Measurements from ENCODE around the gene VEZT.

The VEZT gene

DNA sequence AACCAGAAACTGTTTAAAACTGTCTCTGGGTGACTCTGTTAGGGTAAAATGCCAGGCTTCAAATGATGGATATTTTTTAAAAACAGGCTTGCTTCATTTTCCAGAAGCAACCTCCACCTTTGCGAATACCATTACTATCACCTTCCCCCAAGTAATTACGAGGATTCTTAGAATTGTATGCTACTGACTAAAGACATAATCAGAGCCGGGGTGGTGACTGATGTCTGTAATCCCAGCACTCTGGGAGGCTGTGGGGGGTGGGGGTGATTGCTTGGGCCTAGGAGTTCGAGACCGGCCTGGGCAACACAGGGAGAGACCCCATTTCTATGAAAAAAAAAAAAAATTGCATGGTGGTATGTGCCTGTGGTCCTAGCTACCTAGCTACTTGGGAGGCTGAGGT, 38.6 kb upstream of the VEZT start:
- Histone ChIP-seq H2AFZ (ENCODE audit: low read length) (no peak overlapping the region), H3K79me2 (ENCODE audit: insufficient read depth, low read length) (no peaks in the 10 kb centered on the region)

DNA sequence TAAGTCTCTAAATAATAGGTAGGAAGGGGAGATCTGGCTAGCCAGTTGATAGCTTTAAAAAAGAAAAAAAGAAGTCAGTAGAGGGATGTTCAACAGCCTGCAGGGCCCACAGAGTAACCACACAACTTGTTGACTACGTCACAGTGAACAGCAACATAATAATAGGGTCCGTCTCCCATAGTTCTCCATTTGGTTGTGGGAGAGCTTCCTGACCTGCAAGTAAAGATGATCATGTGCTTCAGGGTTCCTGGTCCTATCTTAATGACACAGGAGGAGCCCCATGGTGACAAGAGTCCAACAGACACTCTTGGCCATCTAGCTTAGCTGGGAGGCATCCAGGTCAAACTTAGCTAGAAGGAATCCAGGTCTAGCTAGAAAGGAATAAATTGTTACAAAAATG, 36.5 kb upstream of the VEZT start:
- H3K4me2 ChIP-seq (ENCODE audit: low read length): no peak overlapping the region
- no peaks in the 10 kb centered on the region for H3K9me3 ChIP-seq (ENCODE audit: low read length)
- TF ChIP-seq, protein P1, sequence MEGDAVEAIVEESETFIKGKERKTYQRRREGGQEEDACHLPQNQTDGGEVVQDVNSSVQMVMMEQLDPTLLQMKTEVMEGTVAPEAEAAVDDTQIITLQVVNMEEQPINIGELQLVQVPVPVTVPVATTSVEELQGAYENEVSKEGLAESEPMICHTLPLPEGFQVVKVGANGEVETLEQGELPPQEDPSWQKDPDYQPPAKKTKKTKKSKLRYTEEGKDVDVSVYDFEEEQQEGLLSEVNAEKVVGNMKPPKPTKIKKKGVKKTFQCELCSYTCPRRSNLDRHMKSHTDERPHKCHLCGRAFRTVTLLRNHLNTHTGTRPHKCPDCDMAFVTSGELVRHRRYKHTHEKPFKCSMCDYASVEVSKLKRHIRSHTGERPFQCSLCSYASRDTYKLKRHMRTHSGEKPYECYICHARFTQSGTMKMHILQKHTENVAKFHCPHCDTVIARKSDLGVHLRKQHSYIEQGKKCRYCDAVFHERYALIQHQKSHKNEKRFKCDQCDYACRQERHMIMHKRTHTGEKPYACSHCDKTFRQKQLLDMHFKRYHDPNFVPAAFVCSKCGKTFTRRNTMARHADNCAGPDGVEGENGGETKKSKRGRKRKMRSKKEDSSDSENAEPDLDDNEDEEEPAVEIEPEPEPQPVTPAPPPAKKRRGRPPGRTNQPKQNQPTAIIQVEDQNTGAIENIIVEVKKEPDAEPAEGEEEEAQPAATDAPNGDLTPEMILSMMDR (IDR thresholded peaks at IDR 0.05; ENCODE audit: low read length): no peak
- no peak for TF ChIP-seq EZH2 (IDR thresholded peaks at IDR 0.05; ENCODE audit: borderline replicate concordance, low read length)
- H3K79me2 ChIP-seq (ENCODE audit: insufficient read depth, low read length): no peaks in the 10 kb centered on the region
- no peak overlapping the region for H3K9ac ChIP-seq (ENCODE audit: low read length)
- no peaks in the 10 kb centered on the region; the same call in 1 of the 2 replicates for H3K36me3 ChIP-seq (ENCODE audit: insufficient read depth, low read length)
- H4K20me1 ChIP-seq (ENCODE audit: insufficient read depth, low read length): no peaks in the 10 kb centered on the region
- no peaks in the 10 kb centered on the region for H3K9me2 ChIP-seq (ENCODE audit: low read depth, low read length)
- no peak overlapping the region for H3K27ac ChIP-seq (ENCODE audit: low read depth, low read length, poor library complexity, severe bottlenecking)
- no peak overlapping the region for H2AFZ ChIP-seq (ENCODE audit: low read length)
- no peaks in the 10 kb centered on the region for H3K4me1 ChIP-seq (ENCODE audit: insufficient read depth, low read length, severe bottlenecking)
- H3K27me3 ChIP-seq (ENCODE audit: insufficient read depth, low read length): no peaks in the 10 kb centered on the region
- no peak overlapping the region for H3K4me3 ChIP-seq (ENCODE audit: low read depth, low read length, poor library complexity, severe bottlenecking)
- no peaks in the 10 kb centered on the region for H3F3A ChIP-seq (ENCODE audit: insufficient read depth, low read length)

More for the DNA sequence above, 38.6 kb upstream of the VEZT start:
- no peaks in the 10 kb centered on the region for H3K9me2 ChIP-seq (ENCODE audit: low read depth, low read length)
- H4K20me1 ChIP-seq (ENCODE audit: insufficient read depth, low read length): no peaks in the 10 kb centered on the region
- TF ChIP-seq EZH2 (IDR thresholded peaks at IDR 0.05; ENCODE audit: borderline replicate concordance, low read length): no peak
- TF ChIP-seq, protein P1 (IDR thresholded peaks at IDR 0.05; ENCODE audit: low read length): no peak
- H3K4me3 ChIP-seq (ENCODE audit: low read depth, low read length, poor library complexity, severe bottlenecking): no peak overlapping the region
- no peaks in the 10 kb centered on the region for H3K27me3 ChIP-seq (ENCODE audit: insufficient read depth, low read length)
- H3F3A ChIP-seq (ENCODE audit: insufficient read depth, low read length): no peaks in the 10 kb centered on the region
- no peak overlapping the region for H3K4me2 ChIP-seq (ENCODE audit: low read length)
- H3K27ac ChIP-seq (ENCODE audit: low read depth, low read length, poor library complexity, severe bottlenecking): no peak overlapping the region
- H3K9ac ChIP-seq (ENCODE audit: low read length): no peak overlapping the region
- no peaks in the 10 kb centered on the region; the same call in 1 of the 2 replicates for H3K36me3 ChIP-seq (ENCODE audit: insufficient read depth, low read length)
- no peaks in the 10 kb centered on the region for H3K4me1 ChIP-seq (ENCODE audit: insufficient read depth, low read length, severe bottlenecking)
- H3K9me3 ChIP-seq (ENCODE audit: low read length): no peaks in the 10 kb centered on the region

DNA sequence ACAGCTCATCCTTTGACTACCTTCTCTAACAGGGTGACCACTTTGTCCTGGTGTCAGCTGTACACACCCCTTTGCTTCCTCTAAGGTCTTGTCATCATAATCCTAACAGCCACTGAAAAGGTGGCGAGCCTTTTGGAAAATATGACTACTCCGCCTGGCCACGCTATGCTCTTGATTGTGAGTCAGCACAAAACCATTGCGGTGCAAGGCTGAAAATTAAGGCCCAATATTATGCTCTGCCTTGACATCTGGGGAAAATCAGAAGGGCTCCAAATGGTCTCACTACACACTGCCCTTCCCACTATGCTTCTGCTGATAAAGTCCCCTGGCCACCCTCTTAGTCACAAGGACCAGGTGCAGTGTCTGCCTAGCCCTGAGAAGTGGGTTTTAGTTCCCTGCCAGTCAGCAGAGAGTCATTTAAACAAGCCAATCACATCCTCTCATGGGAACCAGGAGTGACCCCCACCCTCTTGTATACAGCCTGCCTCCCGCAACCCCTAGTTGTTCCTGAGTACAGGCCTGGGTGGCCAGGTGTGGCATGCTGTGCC, 34.7 kb upstream of the VEZT start:
- H3K27me3 ChIP-seq (ENCODE audit: insufficient read depth, low read length): no peaks in the 10 kb centered on the region
- no peak for TF ChIP-seq EZH2 (IDR thresholded peaks at IDR 0.05; ENCODE audit: borderline replicate concordance, low read length)
- TF ChIP-seq, protein P1 (IDR thresholded peaks at IDR 0.05; ENCODE audit: low read length): no peak
- no peaks in the 10 kb centered on the region for H3K9me3 ChIP-seq (ENCODE audit: low read length)
- no peaks in the 10 kb centered on the region for H3F3A ChIP-seq (ENCODE audit: insufficient read depth, low read length)
- H3K9ac ChIP-seq (ENCODE audit: low read length): no peak overlapping the region
- no peak overlapping the region for H3K4me3 ChIP-seq (ENCODE audit: low read depth, low read length, poor library complexity, severe bottlenecking)
- no peaks in the 10 kb centered on the region for H3K79me2 ChIP-seq (ENCODE audit: insufficient read depth, low read length)
- no peaks in the 10 kb centered on the region for H3K9me2 ChIP-seq (ENCODE audit: low read depth, low read length)
- H3K36me3 ChIP-seq (ENCODE audit: insufficient read depth, low read length): no peaks in the 10 kb centered on the region; the same call in 1 of the 2 replicates
- H2AFZ ChIP-seq (ENCODE audit: low read length): no peak overlapping the region
- H3K4me1 ChIP-seq (ENCODE audit: insufficient read depth, low read length, severe bottlenecking): peaks cover 2% of the 10 kb centered on the region
- H3K27ac ChIP-seq (ENCODE audit: low read depth, low read length, poor library complexity, severe bottlenecking): no peak overlapping the region
- H4K20me1 ChIP-seq (ENCODE audit: insufficient read depth, low read length): no peaks in the 10 kb centered on the region
- no peak overlapping the region for H3K4me2 ChIP-seq (ENCODE audit: low read length)

Measured in OCI-LY1 (cell line).